ENCODE data around the gene CCDC27. TPM values are rescaled to one million over a fixed set of nuclear protein-coding genes. Genes with fewer than 3 reads are reported as not detected.

CCDC27 gene
- total and polyA plus RNA-seq, 2 of the 13 experiments (the other 11 are each of a cell fraction or from before 2014, with no cell fraction given) = not detected

DNA sequence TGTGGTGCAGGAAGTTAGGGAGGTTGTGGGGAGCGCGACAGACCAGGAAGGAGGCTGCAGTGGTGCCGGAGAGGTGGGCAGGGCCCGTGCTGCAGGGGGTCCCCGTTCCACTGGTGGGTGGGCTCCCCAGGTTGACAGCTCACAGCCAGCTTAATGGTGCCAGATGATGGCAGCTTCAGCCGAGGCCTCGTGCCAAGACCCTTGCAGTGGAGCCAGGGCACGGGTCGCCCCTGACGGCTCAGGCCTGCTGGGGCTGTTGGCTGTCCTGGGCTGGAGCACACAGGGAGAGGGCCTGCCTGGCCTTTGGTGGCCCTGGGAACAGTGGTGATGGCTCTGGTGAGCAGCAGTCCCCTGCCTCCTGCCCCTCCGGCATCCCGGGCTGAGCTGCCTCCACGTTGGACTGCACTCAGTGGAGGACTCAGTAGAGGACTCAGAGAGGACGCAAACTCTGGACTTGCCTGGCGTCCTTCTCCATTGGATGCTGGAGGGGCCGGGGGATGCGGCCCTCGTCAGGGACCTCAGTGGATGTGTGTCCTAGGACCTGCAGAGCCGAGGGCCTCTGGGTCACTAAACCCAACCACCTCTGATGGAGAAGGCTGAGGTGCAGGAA, 46.8 kb upstream of the CCDC27 start (continued):
- TF ChIP-seq MIXL1 (CRISPR knock-in tag; IDR thresholded peaks at IDR 0.05) = no peak
- TF ChIP-seq ZNF138 (CRISPR knock-in tag; IDR thresholded peaks at IDR 0.05; ENCODE audit: low read depth) = no peak
- TF ChIP-seq ZBTB7B (CRISPR knock-in tag; IDR thresholded peaks at IDR 0.05) = no peak
- TF ChIP-seq, protein P1, sequence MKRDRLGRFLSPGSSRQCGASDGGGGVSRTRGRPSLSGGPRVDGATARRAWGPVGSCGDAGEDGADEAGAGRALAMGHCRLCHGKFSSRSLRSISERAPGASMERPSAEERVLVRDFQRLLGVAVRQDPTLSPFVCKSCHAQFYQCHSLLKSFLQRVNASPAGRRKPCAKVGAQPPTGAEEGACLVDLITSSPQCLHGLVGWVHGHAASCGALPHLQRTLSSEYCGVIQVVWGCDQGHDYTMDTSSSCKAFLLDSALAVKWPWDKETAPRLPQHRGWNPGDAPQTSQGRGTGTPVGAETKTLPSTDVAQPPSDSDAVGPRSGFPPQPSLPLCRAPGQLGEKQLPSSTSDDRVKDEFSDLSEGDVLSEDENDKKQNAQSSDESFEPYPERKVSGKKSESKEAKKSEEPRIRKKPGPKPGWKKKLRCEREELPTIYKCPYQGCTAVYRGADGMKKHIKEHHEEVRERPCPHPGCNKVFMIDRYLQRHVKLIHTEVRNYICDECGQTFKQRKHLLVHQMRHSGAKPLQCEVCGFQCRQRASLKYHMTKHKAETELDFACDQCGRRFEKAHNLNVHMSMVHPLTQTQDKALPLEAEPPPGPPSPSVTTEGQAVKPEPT (CRISPR knock-in tag; IDR thresholded peaks at IDR 0.05; ENCODE audit: low read depth) = no peak
- no peak for TF ChIP-seq ZNF264 (CRISPR knock-in tag; IDR thresholded peaks at IDR 0.05)
- TF ChIP-seq SIN3A (IDR thresholded peaks at IDR 0.05; ENCODE audit: borderline replicate concordance, low read depth, low read length) = no peak
- no peak for TF ChIP-seq ZMAT3 (CRISPR knock-in tag; conservative IDR thresholded peaks at IDR 0.05)
- no peak for TF ChIP-seq ISX (CRISPR knock-in tag; conservative IDR thresholded peaks at IDR 0.05)
- TF ChIP-seq DPF2 (CRISPR knock-in tag; IDR thresholded peaks at IDR 0.05; ENCODE audit: borderline replicate concordance, low read depth) = no peak
- TF ChIP-seq MAZ (IDR thresholded peaks at IDR 0.05; ENCODE audit: borderline replicate concordance, low read depth, low read length) = no peak
- TF ChIP-seq MAZ (CRISPR knock-in tag; IDR thresholded peaks at IDR 0.05; ENCODE audit: low read depth) = no peak
- TF ChIP-seq FOXC1 (CRISPR knock-in tag; IDR thresholded peaks at IDR 0.05; ENCODE audit: borderline replicate concordance) = no peak
- TF ChIP-seq ZZZ3 (CRISPR knock-in tag; IDR thresholded peaks at IDR 0.05; ENCODE audit: borderline replicate concordance) = no peak
